ENCODE measurements around the gene BIRC5.

DNA sequence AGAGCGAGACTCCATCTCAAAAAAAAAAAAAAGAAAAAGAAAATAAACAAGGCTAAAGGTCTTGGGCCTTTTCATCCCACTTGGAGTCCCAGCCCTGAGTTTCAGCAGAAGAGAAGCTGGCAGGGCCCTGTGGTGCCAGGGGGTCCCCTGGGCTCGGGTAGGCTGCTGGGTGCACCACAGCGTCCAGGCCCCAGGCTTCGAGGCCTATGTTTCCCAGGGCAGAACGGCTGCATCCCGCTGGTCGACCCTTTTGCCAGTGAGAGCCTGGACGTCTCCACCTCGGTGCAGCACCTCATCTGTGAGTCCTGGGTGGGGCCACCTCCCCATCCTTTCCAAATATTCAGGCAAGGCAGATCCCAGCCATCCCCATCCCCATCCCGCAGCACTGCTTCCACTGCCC is 19.6 kb downstream of the BIRC5 start:
- TF ChIP-seq, protein P1, sequence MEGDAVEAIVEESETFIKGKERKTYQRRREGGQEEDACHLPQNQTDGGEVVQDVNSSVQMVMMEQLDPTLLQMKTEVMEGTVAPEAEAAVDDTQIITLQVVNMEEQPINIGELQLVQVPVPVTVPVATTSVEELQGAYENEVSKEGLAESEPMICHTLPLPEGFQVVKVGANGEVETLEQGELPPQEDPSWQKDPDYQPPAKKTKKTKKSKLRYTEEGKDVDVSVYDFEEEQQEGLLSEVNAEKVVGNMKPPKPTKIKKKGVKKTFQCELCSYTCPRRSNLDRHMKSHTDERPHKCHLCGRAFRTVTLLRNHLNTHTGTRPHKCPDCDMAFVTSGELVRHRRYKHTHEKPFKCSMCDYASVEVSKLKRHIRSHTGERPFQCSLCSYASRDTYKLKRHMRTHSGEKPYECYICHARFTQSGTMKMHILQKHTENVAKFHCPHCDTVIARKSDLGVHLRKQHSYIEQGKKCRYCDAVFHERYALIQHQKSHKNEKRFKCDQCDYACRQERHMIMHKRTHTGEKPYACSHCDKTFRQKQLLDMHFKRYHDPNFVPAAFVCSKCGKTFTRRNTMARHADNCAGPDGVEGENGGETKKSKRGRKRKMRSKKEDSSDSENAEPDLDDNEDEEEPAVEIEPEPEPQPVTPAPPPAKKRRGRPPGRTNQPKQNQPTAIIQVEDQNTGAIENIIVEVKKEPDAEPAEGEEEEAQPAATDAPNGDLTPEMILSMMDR (IDR thresholded peaks at IDR 0.05), result no peak
- no peak for TF ChIP-seq POLR2A (IDR thresholded peaks at IDR 0.05)
